HCT116 (cell line): Measurements from ENCODE around the gene NEK9. TPM values are rescaled to one million over a fixed set of nuclear protein-coding genes. Genes with fewer than 3 reads are reported as not detected.

ENCODE experiments used
- ATAC-seq: fragments of 200-7000 bp; cut with Tn5 transposase; 2 replicates; pipeline ENCODE4 v1.9.1; 2020; ENCODE audit warnings: mild to moderate bottlenecking, moderate library complexity
- BruUV-seq: library from RNA; stranded (reverse); fragments of 400-500 nt; replicated peaks from 2 replicates; lab custom pipeline; 2021; lab: Mats Ljungman, UMichigan
- CTCF ChIA-PET: fragments of 300-600 bp; sonication (Branson Sonifier 250); formaldehyde crosslinking; loops from one replicate; lab custom pipeline; 2021; ENCODE audit warnings: antibody characterized with exemption; lab: Charles Lee
- POLR2A ChIA-PET: fragments of 300-600, 350-600 bp; sonication (Branson Sonifier 250); formaldehyde crosslinking; loops from one replicate; lab custom pipeline; 2021; ENCODE audit warnings: antibody characterized with exemption; lab: Charles Lee
- RAD21 ChIA-PET, 2 experiments: fragments of 300-600 bp; sonication (Branson Sonifier 250); formaldehyde crosslinking; loops; one replicate each; lab custom pipeline; 2023; ENCODE audit warnings: low total read pairs in 2 of 2; ENCODE audit not compliant: uncharacterized antibody in 2 of 2, unreplicated experiment in 2 of 2, low non-redundant PET in 1 of 2; lab: Charles Lee
- DNase-seq: peaks from one replicate; pipeline ENCODE4 v3.0.0-alpha.2; 2010; ENCODE audit warnings: low read depth, low spot score
- H2AFZ ChIP-seq: fragments of 200-600 bp; shearing (Covaris generic), sonication (generic); 2 replicates; pipeline ENCODE4 v1.6.1; 2017; ENCODE audit warnings: low read depth, mixed run types, mixed read lengths, antibody characterized with exemption, low read length; ENCODE audit not compliant: poor library complexity, severe bottlenecking
- H3K27ac ChIP-seq: 2 replicates; pipeline ENCODE4 v1.5.1; 2012; ENCODE audit warnings: low read depth, low read length
- H3K27me3 ChIP-seq: fragments of 200-600 bp; sonication (generic); 2 replicates; pipeline ENCODE4 v1.6.1; 2016; ENCODE audit warnings: mixed run types, low read length, mixed read lengths; ENCODE audit not compliant: insufficient read depth
- H3K36me3 ChIP-seq, 2 experiments: fragments of 200-500 bp in 1 of 2; fragments of 200-600 bp in 1 of 2; sonication (Bioruptor generic) in 1 of 2; sonication (generic) in 1 of 2; 2 replicates each; pipeline versions ENCODE4 v1.5.1 to v1.6.1; 2014 to 2016; ENCODE audit warnings: low read length in 2 of 2, inconsistent platforms in 1 of 2, mixed read lengths in 1 of 2, mixed run types in 1 of 2; ENCODE audit not compliant: insufficient read depth in 2 of 2, control insufficient read depth in 1 of 2
- H3K4me1 ChIP-seq, 2 experiments: fragments of 200-600 bp in 1 of 2; sonication (generic) in 1 of 2; 2 replicates each; pipeline versions ENCODE4 v1.5.1 to v1.6.1; 2012 to 2017; ENCODE audit warnings: low read length in 2 of 2, inconsistent platforms in 1 of 2, mild to moderate bottlenecking in 1 of 2, mixed read lengths in 1 of 2, mixed run types in 1 of 2, moderate library complexity in 1 of 2; ENCODE audit not compliant: insufficient read depth in 2 of 2, control insufficient read depth in 1 of 2
- H3K4me2 ChIP-seq: fragments of 200-600 bp; sonication (generic); 2 replicates; pipeline ENCODE4 v1.6.1; 2017; ENCODE audit warnings: mixed run types, low read length, mixed read lengths
- H3K4me3 ChIP-seq, 2 experiments: fragments of 200-600 bp in 1 of 2; sonication (generic) in 1 of 2; replicated peaks in 1 of 2; 2 replicates each; pipeline ENCODE4 v1.5.1; 2011 to 2016; ENCODE audit warnings: low read length in 2 of 2, control low read depth in 1 of 2, low read depth in 1 of 2, mild to moderate bottlenecking in 1 of 2, mixed read lengths in 1 of 2, mixed run types in 1 of 2
- H3K79me2 ChIP-seq: fragments of 200-600 bp; sonication (generic); 2 replicates; pipeline ENCODE4 v1.6.1; 2017; ENCODE audit warnings: mild to moderate bottlenecking, mixed run types, low read length, moderate library complexity, mixed read lengths; ENCODE audit not compliant: insufficient read depth
- H3K9ac ChIP-seq: fragments of 200-600 bp; sonication (generic); 2 replicates; pipeline ENCODE4 v1.6.1; 2016; ENCODE audit warnings: low read length, mixed read lengths
- H3K9me2 ChIP-seq: fragments of 200-600 bp; sonication (generic), shearing (Covaris generic); 2 replicates; pipeline ENCODE4 v1.6.1; 2017; ENCODE audit warnings: mixed run types, mild to moderate bottlenecking, moderate library complexity; ENCODE audit not compliant: insufficient read depth
- H3K9me3 ChIP-seq, 2 experiments: fragments of 200-500 bp in 1 of 2; fragments of 200-600 bp in 1 of 2; sonication (Bioruptor generic) in 1 of 2; sonication (generic) in 1 of 2; 2 replicates each; pipeline ENCODE4 v1.6.1; 2014 to 2017; ENCODE audit warnings: low read length in 2 of 2, mixed read lengths in 2 of 2, inconsistent platforms in 1 of 2, low read depth in 1 of 2, mild to moderate bottlenecking in 1 of 2, mixed run types in 1 of 2, moderate library complexity in 1 of 2; ENCODE audit not compliant: control insufficient read depth in 1 of 2, insufficient read depth in 1 of 2
- H4K20me1 ChIP-seq: fragments of 200-600 bp; sonication (generic), shearing (Covaris generic); 2 replicates; pipeline ENCODE4 v1.6.1; 2017; ENCODE audit warnings: mixed run types, mild to moderate bottlenecking, moderate library complexity; ENCODE audit not compliant: insufficient read depth
- ATF3 ChIP-seq: IDR thresholded peaks from 2 replicates; pipeline ENCODE4 v1.6.1; 2012
- CBX3 ChIP-seq: IDR thresholded peaks from 2 replicates; pipeline ENCODE4 v1.6.1; 2012; ENCODE audit warnings: low read depth
- CEBPB ChIP-seq: IDR thresholded peaks from 2 replicates; pipeline ENCODE4 v1.6.1; 2012; ENCODE audit warnings: low read depth
- CTCF ChIP-seq, 3 experiments: fragments of 200-600 bp in 1 of 3; sonication (generic) in 1 of 3; IDR thresholded peaks in 2 of 3; conservative IDR thresholded peaks in 1 of 3; 2 replicates each; pipeline ENCODE4 v1.5.1; 2012 to 2017; ENCODE audit warnings: low read depth in 2 of 3, low read length in 2 of 3, antibody characterized with exemption in 1 of 3, borderline replicate concordance in 1 of 3, control low read depth in 1 of 3, mild to moderate bottlenecking in 1 of 3, mixed read lengths in 1 of 3, mixed run types in 1 of 3, moderate library complexity in 1 of 3; ENCODE audit not compliant: insufficient read depth in 1 of 3
- EGR1 ChIP-seq: IDR thresholded peaks from 2 replicates; pipeline ENCODE4 v1.6.1; 2012; ENCODE audit warnings: low read depth
- ELF1 ChIP-seq: IDR thresholded peaks from 2 replicates; pipeline ENCODE4 v1.6.1; 2012; ENCODE audit warnings: low read depth, borderline replicate concordance
- JUND ChIP-seq: IDR thresholded peaks from 2 replicates; pipeline ENCODE4 v1.6.1; 2012
- MAX ChIP-seq: IDR thresholded peaks from 2 replicates; pipeline ENCODE4 v1.6.1; 2012
- POLR2A ChIP-seq: IDR thresholded peaks from 2 replicates; pipeline ENCODE4 v1.7.0; 2011; ENCODE audit warnings: borderline replicate concordance; ENCODE audit not compliant: insufficient read depth, insufficient read length; ENCODE audit errors: extremely low read depth
- POLR2AphosphoS5 ChIP-seq: IDR thresholded peaks from 2 replicates; pipeline ENCODE4 v1.6.1; 2011; ENCODE audit warnings: mild to moderate bottlenecking, low read depth, low read length, moderate library complexity
- RAD21 ChIP-seq: IDR thresholded peaks from 2 replicates; pipeline ENCODE4 v1.6.1; 2012; ENCODE audit warnings: low read depth, mild to moderate bottlenecking
- REST ChIP-seq: IDR thresholded peaks from 2 replicates; pipeline ENCODE4 v1.6.1; 2012; ENCODE audit warnings: low read depth
- SIN3A ChIP-seq: IDR thresholded peaks from 2 replicates; pipeline ENCODE4 v1.6.1; 2012; ENCODE audit warnings: low read depth
- SP1 ChIP-seq: IDR thresholded peaks from 2 replicates; pipeline ENCODE4 v1.6.1; 2012; ENCODE audit warnings: low read depth
- SRF ChIP-seq: IDR thresholded peaks from 2 replicates; pipeline ENCODE4 v1.6.1; 2012; ENCODE audit warnings: low read depth
- TCF7L2 ChIP-seq: IDR thresholded peaks from 2 replicates; pipeline ENCODE4 v1.7.0; 2011; ENCODE audit warnings: borderline replicate concordance, inconsistent platforms; ENCODE audit not compliant: insufficient read depth, insufficient read length; ENCODE audit errors: extremely low read depth
- YY1 ChIP-seq: IDR thresholded peaks from 2 replicates; pipeline ENCODE4 v1.6.1; 2011; ENCODE audit warnings: low read length, low read depth, moderate library complexity, mild to moderate bottlenecking; ENCODE audit not compliant: insufficient replicate concordance; ENCODE audit errors: extremely low read depth
- ZBTB33 ChIP-seq: IDR thresholded peaks from 2 replicates; pipeline ENCODE4 v1.6.1; 2011; ENCODE audit warnings: mild to moderate bottlenecking, low read length, moderate library complexity; ENCODE audit not compliant: insufficient replicate concordance; ENCODE audit errors: extremely low read depth
- ZFX ChIP-seq: fragments of 450-650 bp; IDR thresholded peaks from 2 replicates; pipeline ENCODE4 v1.6.1; 2017
- intact Hi-C: fragments of 100-400 bp; cut with micrococcal nuclease; formaldehyde crosslinking; loops from 2 replicates; pipeline ENCODE4 v1.10.0; 2022
- total RNA-seq: library from RNA; stranded (reverse); gene quantifications from one replicate; pipeline ENCODE4 v1.2.1, GENCODE V29; 2021; ENCODE audit not compliant: unreplicated experiment

Gene NEK9
- total RNA-seq, 1 experiment from 2014 or later = 64.4 TPM

GRCh38 chr14:75083271-75083670 lies 43.6 kb downstream of the NEK9 start:
- Histone ChIP-seq H3K4me2 (no peak overlapping the region), H3K9me3 (no peaks in the 10 kb centered on the region), H3K79me2 (no peaks in the 10 kb centered on the region), H3K9me2 (no peaks in the 10 kb centered on the region), H3K4me3 (no peak overlapping the region), H3K27ac (no peak overlapping the region), H2AFZ (no peak overlapping the region), H4K20me1 (no peaks in the 10 kb centered on the region), H3K27me3 (no peaks in the 10 kb centered on the region), H3K9ac (no peak overlapping the region), H3K4me1 (no peaks in the 10 kb centered on the region), H3K36me3 (peaks cover 16 to 28% of the 10 kb centered on the region in 2 experiments; a peak in 3 of 4 replicates)
- CTCF ChIA-PET = interaction anchor here (1.3 kb wide), 1 partner anchor 222 kb away, joined by 3 read pairs; no protein-coding TSS in a partner anchor
- intact Hi-C loops = no loop called here
- RAD21 ChIA-PET = no interaction called here
- BruUV-seq = no TSS peak
- TF ChIP-seq RAD21 (no peak), SIN3A (no peak), CEBPB (no peak), ATF3 (no peak), ZBTB33 (no peak), CBX3 (no peak), YY1 (no peak), JUND (no peak), REST (no peak), SP1 (no peak), MAX (no peak), POLR2A (no peak), CTCF (IDR thresholded peaks at IDR 0.05 in 2 of 3, conservative IDR thresholded peaks at IDR 0.05 in 1 of 3; ENCODE audit: borderline replicate concordance in 1 of 3, insufficient read depth in 1 of 3, low read depth in 2 of 3, low read length in 2 of 3) (no peak), ELF1 (no peak), EGR1 (no peak), POLR2AphosphoS5 (no peak), SRF (no peak), ZFX (no peak), TCF7L2 (no peak)
- ATAC-seq (no peak), DNase-seq (no peak)
- POLR2A ChIA-PET = no interaction called here
